HG02852 (cell line): ENCODE measurements around the gene C6orf47.
A peak's percentile ranks its signal among the peaks of the same experiment; 100 is the strongest.

Experiments
- ATAC-seq: cut with Tn5 transposase; IDR thresholded peaks from one replicate; pipeline ENCODE4 v1.9.1; 2021; ENCODE audit warnings: mild to moderate bottlenecking, moderate library complexity; ENCODE audit not compliant: unreplicated experiment

Gene C6orf47

DNA sequence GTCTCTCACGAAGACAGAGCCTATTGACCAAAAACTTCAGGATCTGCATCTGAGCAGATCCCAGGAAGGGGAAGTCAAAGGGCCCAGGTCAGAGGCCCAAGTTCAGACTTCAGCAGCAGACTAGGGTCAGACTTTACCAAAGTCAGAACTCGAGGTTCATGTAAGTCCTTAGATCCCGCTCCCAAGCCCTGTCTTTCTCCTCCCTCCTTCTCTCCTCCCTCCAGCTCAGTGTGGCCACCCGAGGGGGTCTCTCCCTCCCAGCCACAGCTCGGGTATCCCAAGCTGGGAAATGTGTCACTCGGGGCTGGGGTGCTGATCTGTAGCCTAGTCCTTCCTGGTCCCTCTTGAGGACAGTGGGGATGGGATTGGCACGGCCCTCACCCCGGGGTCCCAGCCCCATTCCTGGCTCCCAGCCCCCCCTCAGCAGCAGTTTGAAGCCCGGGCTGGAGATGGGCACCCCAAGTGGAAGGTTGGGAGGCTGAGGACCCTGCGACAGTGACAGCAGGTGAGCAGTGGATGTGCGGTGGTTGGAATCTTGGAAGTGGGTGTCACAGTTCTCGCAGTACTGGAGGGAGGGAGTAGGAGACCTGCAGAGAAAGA lies 1.6 kb upstream of the C6orf47 start:
- ATAC-seq: no peak

DNA sequence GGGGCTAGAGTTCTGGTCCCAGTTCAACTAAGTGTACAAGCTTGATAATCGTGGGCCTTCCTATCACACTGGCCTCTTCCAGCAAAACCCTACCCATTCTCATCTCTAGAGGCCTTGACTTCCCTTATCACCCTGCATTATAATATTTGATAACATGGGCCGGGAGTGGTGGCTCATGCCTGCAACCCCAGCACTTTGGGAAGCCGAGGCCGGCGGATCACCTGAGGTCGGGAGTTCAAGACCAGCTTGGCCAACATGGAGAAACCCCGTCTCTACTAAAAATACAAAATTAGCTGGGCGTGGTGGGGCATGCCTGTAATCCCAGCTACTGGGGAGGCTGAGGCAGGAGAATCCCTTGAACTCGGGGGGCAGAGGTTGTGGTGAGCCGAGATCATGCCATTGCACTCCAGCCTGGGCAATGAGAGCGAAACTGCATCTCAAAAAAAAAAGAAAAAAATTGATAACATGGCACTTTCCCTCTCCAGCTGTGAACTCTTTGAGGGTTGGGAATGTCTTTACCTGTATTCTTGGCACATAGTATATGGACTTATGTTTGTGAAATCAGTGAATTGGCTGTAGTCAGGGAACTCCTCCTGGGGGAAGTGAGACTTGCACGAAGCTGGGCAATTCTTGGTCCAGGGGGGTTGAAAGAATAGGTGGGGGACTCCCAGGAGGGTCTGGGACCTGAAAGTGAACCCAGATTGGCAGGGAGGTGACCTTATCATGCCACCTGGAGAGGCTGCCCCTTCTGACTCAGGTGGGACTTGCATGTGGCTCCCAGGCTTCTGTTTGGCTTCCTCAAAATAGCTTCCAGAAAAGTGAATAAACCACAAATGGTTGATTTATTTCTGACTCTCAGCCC lies 915 bp upstream of the C6orf47 start:
- ATAC-seq: no peak

GRCh38 chr6:31659649-31660380 lies 763 bp downstream of the C6orf47 start:
- no peak for ATAC-seq

DNA sequence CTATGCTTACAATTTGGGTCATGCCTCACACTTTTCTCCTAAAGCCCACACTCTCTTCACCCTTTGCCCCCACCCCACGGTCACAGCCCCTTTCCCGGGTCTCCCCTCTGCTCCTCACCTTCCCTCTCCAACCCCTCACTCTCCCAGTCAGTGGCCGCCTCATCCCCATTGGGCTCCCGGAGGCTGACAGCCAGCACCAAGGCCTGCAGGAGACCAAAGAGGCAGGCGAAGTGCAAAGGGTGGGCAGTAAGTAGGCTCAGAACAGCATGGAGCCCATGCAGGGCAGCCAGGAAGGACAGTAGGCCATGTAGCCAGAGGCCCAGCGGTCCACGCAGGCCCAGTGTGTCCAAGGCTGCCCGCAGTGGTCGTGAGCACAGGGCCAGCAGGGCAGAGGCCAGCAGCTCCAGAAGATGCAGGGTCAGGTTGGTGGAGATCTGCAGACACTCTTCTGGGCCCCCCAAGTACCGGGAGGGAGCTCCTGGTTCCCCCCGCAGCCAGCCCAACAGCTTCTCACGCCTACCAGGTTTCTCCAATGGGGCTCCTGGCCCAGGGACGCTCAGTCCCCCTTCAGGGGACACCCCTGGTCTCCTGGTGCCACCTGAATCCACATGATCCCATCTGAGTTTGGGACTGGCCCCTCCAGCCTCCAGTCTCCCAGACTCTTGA lies 1.5 kb downstream of the C6orf47 start:
- ATAC-seq: no peak

DNA sequence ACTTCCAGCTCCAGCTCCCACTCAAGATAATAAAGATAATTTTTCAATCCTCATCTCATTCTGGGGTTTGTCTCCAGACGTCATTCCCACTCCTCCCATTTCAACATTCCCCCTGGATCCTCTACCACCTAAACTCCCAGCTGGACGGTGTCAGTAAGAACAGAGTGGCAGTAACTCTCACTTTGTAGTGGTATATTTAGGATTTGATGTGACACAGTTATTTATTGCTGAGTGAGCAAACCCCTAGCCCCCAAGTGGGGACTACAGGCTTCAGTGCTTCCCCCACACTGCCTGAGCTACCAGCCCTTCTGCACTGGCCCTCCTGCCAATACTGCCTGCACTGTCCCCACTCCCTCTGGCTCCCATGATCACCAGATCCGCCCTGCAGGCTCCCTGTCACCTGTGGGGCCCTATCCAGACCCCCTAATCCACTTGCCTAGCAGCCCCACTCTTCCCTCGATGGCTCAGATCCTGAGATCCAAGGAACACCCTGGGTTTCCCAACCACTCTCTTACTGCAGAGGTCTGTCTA lies 2.4 kb downstream of the C6orf47 start:
- ATAC-seq: no peak

- ATAC-seq: no peak
These were observed 3.0 kb downstream of the C6orf47 start for GRCh38 chr6:31657406-31658157.

GRCh38 chr6:31655349-31656237 lies 5.0 kb downstream of the C6orf47 start, which contains the start of gene APOM:
Gene APOM, plus strand, starts transcription at chr6:31655894. Its CDS starts 73 bp downstream, at chr6:31655967.
- no peak for ATAC-seq

DNA sequence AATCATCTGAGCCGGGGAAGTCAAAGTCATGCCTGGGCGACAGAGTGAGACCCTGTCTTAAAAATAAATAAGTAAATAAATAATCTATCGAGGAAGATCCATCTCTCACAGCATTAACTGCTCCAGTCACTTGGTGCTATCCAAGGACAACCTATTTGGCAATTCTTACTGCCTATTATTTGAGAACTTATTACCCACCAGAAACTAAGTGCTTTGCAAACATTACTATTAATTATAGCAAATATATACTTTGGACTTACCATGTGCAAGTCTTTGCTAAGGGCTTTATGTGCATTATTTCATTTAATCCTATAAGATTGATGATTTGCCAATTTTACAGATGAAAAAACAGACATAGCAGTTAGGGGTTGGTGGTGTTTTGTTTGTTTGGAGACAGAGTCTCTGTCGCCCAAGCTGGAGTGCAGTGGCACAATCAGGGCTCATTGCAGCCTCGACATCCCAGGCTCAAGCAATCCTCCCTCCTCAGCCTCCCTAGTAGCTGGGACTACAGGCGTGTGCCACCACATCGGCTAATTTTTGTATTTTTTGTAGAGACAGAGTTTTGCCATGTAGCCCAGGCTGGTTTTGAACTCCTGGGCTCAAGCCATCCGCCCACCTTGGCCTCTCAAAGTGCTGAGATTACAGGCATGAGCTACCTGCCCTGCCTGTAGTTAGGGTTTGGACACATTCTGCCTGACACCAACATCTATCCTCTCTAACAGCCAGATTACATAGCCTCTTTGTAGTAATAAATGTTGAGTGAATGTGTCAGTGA lies 5.8 kb downstream of the C6orf47 start:
- no peak for ATAC-seq

- peak; percentile 47 for ATAC-seq
These were observed 7.5 kb downstream of the C6orf47 start for GRCh38 chr6:31652925-31653724.

GRCh38 chr6:31651602-31652191 lies 8.9 kb downstream of the C6orf47 start:
- peak; percentile 24 for ATAC-seq

GRCh38 chr6:31645325-31645724 lies 15.3 kb downstream of the C6orf47 start:
- ATAC-seq: no peak

- ATAC-seq: no peak
These were observed 16.6 kb downstream of the C6orf47 start for GRCh38 chr6:31643818-31644454.

DNA sequence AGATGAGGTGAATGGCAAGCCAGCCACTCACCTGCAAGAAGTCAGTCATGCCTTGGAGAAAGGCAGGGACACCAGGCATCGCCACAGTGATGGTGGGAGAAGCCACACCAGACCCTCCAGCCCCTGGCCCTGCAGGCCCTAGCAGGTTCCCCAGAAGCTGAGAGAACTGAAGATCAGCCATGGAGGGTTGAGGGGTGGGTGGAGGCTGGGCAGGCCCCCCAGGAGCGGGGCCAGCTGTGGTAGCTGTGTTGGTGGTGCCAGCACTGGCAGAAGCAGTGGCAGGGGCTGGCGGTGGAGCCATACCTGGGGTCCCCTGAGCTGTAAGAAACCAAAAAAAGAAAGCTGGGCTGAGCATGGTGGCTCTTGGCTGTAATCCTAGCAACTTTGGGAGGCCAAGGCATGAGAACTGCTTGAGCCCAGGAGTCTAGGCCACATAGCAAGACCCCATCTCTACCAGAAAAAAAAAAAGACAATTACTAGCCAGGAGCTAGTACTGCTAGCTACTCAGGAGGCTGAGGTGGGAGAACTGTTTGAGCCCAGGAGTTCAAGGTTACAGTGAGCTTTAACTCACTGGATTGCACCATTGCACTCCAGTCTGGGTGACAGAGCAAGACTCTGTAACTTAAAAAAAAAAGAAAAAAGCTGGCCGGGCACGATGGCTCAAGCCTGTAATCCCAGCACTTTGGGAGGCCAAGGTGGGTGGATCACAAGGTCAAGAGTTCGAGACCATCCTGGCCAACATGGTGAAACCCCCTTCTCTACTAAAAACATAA lies 17.6 kb downstream of the C6orf47 start:
- no peak for ATAC-seq

GRCh38 chr6:31641370-31641769 lies 19.2 kb downstream of the C6orf47 start:
- no peak for ATAC-seq

DNA sequence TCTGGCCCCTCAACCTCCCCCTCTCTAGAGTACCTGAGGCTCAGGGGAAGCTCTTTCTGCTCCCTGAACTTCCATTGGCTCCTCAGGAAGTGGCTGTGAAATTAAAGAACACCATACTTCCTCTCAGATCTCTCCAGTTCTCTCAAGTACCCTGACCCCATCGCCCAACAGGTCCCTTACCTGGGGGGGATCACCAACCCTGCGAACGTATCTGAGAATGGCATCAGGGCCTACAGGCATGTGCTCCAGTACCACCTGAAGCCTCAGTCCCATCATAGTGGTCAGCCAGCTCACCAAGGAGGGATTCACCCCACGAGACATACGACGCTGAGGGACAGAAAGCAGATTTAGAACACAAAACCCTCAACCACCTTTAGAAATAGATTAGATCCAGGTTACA lies 20.0 kb downstream of the C6orf47 start:
- no peak for ATAC-seq

DNA sequence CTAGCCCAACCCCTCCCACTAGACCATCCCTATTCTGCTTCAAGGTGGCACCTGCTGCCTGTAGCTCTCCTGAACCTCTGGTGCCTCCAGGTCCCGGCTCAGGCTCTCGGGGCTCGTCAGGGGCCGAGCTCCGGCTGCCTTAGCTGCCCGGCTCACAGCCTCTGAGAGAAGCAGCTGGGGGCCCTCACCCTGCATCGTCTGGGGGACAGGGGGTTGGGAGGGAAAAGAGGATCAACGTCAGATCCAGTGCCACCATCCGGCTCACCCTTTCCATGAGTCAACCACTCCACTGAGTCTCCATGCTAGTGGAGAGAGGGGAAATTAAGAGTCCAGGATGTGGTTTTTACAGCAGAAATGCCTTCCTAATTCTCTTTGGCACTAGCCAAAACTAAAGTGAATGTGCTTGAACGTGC lies 21.1 kb downstream of the C6orf47 start:
- no peak for ATAC-seq
